HG03025 (cell line): ENCODE results near the gene TP53BP1.

ENCODE experiments used
- ATAC-seq: cut with Tn5 transposase; IDR thresholded peaks from one replicate; pipeline ENCODE4 v1.9.1; 2021; ENCODE audit warnings: mild to moderate bottlenecking, moderate library complexity; ENCODE audit not compliant: unreplicated experiment, low FRiP score

Gene TP53BP1

GRCh38 chr15:43361313-43361903 is 131.5 kb downstream of the TP53BP1 start:
- ATAC-seq = no peak

DNA sequence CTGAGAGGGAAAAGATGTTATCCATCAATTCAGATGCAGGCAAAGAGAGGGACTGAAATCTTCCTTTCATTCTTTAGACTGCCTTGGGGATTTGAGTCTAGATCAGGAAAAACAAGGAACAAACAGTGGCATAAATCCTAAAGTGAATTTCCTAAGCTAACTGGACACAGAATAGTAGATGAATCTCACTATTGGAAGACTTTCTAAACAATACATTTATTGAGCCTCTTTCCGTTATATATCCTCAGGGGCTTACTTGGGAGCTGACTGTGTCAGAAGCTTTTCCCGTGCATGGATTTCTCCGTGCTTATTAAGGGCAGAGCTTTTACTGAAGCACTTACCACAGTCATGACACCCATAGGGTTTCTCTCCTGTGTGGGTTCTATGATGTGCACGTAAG is 132.1 kb downstream of the TP53BP1 start:
- no peak for ATAC-seq
